K562 (cell line): ENCODE results near the gene TPPP. TPM values are rescaled to one million over a fixed set of nuclear protein-coding genes. Genes with fewer than 3 reads are reported as not detected.

Experiments used
- ATAC-seq: fragments of 200-7000 bp; cut with Tn5 transposase; 3 replicates; pipeline ENCODE4 v1.9.1; 2020; ENCODE audit warnings: moderate library complexity
- BruUV-seq: library from RNA; stranded (reverse); fragments of 400-500 nt; replicated peaks from 2 replicates; lab custom pipeline; 2021; lab: Mats Ljungman, UMichigan
- CTCF ChIA-PET: fragments of 300-600 bp; formaldehyde crosslinking; extraction: SDS; loops from one replicate; lab custom pipeline; 2021; ENCODE audit warnings: low intra/inter-chr PET ratio; lab: Yijun Ruan, JAX
- POLR2A ChIA-PET: fragments of 300-600, 350-650 bp; sonication (Branson Sonifier 250); formaldehyde crosslinking; extraction: SDS; loops from one replicate; lab custom pipeline; 2021; ENCODE audit warnings: antibody characterized with exemption, inconsistent platforms; lab: Yijun Ruan, JAX
- DNase-seq, 4 experiments: peaks; one replicate each; pipeline versions ENCODE4 v3.0.0 to v3.0.0-alpha.2; 2011 to 2018; ENCODE audit warnings: low spot score in 3 of 4, mixed read lengths in 3 of 4; ENCODE audit errors: extremely low read depth in 1 of 4
- FAIRE-seq: peaks from 2 replicates; lab custom pipeline; 2011; peaks lifted over from hg19 to GRCh38; lab: Jason Lieb, UNC
- H2AFZ ChIP-seq: 2 replicates; pipeline ENCODE4 v1.6.0; 2011; ENCODE audit warnings: low read depth, low read length, control low read depth, inconsistent platforms
- H3K27ac ChIP-seq: fragments of 200-600 bp; 3 replicates; pipeline ENCODE4 v1.8.0; 2011; ENCODE audit warnings: low read depth, mild to moderate bottlenecking, control low read depth, inconsistent platforms, low read length, moderate library complexity, mixed read lengths; ENCODE audit errors: extremely low read depth
- H3K27me3 ChIP-seq, 2 experiments: fragments of 300-600 bp in 1 of 2; 2 replicates in 1 of 2; 3 replicates in 1 of 2; pipeline versions ENCODE4 v1.6.0 to v1.8.0; 2011; ENCODE audit warnings: inconsistent platforms in 2 of 2, low read length in 2 of 2, mild to moderate bottlenecking in 1 of 2, mixed read lengths in 1 of 2, moderate library complexity in 1 of 2; ENCODE audit not compliant: control insufficient read depth in 2 of 2, insufficient read depth in 2 of 2
- H3K36me3 ChIP-seq: fragments of 300-600 bp; 3 replicates; pipeline ENCODE4 v1.8.0; 2011; ENCODE audit warnings: mild to moderate bottlenecking, low read length, inconsistent platforms; ENCODE audit not compliant: control insufficient read depth, insufficient read depth
- H3K4me1 ChIP-seq, 2 experiments: fragments of 200-600 bp in 1 of 2; replicated peaks in 1 of 2; 2 replicates in 1 of 2; 3 replicates in 1 of 2; pipeline versions ENCODE4 v1.5.1 to v1.8.0; 2011; ENCODE audit warnings: inconsistent platforms in 2 of 2, low read length in 2 of 2, mild to moderate bottlenecking in 1 of 2, mixed read lengths in 1 of 2, moderate library complexity in 1 of 2; ENCODE audit not compliant: control insufficient read depth in 2 of 2, insufficient read depth in 2 of 2
- H3K4me2 ChIP-seq: 2 replicates; pipeline ENCODE4 v1.6.1; 2011; ENCODE audit warnings: low read length, control low read depth, inconsistent platforms, mixed read lengths; ENCODE audit not compliant: insufficient read depth
- H3K4me3 ChIP-seq: fragments of 200-600 bp; sonication (generic), shearing (Covaris generic); 2 replicates; pipeline ENCODE4 v1.5.1; 2016; ENCODE audit warnings: control low read depth, inconsistent platforms
- H3K79me2 ChIP-seq: fragments of 200-600 bp; 3 replicates; pipeline ENCODE4 v1.8.0; 2011; ENCODE audit warnings: low read length, inconsistent platforms; ENCODE audit not compliant: control insufficient read depth, insufficient read depth
- H3K9ac ChIP-seq, 2 experiments: 2 replicates each; pipeline versions ENCODE4 v1.6.0 to v1.6.1; 2011; ENCODE audit warnings: low read depth in 2 of 2, low read length in 2 of 2, control low read depth in 1 of 2, inconsistent platforms in 1 of 2, mild to moderate bottlenecking in 1 of 2, mixed read lengths in 1 of 2; ENCODE audit not compliant: insufficient read depth in 1 of 2
- H3K9me1 ChIP-seq: one replicate; pipeline ENCODE4 v1.6.0; 2011; ENCODE audit warnings: inconsistent platforms, mild to moderate bottlenecking, low read length, moderate library complexity; ENCODE audit not compliant: control insufficient read depth, insufficient read depth
- H3K9me3 ChIP-seq: replicated peaks from 2 replicates; pipeline ENCODE4 v1.5.1; 2011; ENCODE audit warnings: low read depth, low read length, inconsistent platforms; ENCODE audit not compliant: control insufficient read depth, insufficient read depth
- H4K20me1 ChIP-seq: replicated peaks from 2 replicates; pipeline ENCODE4 v1.6.1; 2011; ENCODE audit warnings: low read length, inconsistent platforms, mixed read lengths; ENCODE audit not compliant: control insufficient read depth, insufficient read depth
- FOSL1 ChIP-seq: fragments of 200-800 bp; sonication (Bioruptor generic); conservative IDR thresholded peaks from 2 replicates; pipeline ENCODE4 v1.6.1; 2016; ENCODE audit warnings: missing genetic modification characterization, missing compliant biosample characterization
- FOXA3 ChIP-seq, 2 experiments: fragments of 450-650 bp in 1 of 2; sonication (generic) in 1 of 2; formaldehyde crosslinking; IDR thresholded peaks in 1 of 2; conservative IDR thresholded peaks in 1 of 2; 2 replicates each; pipeline versions ENCODE4 v1.4.0 to v1.8.0; 2020 to 2022; ENCODE audit warnings: mild to moderate bottlenecking in 2 of 2, missing genetic modification reagents in 1 of 2
- KLF10 ChIP-seq: fragments of 250-450 bp; sonication (Bioruptor Pico); IDR thresholded peaks from 2 replicates; pipeline ENCODE4 v1.6.1; 2021; ENCODE audit warnings: matching md5 sums
- L3MBTL2 ChIP-seq: fragments of 450-650 bp; IDR thresholded peaks from 2 replicates; pipeline ENCODE4 v1.6.1; 2016; ENCODE audit warnings: mild to moderate bottlenecking, moderate library complexity
- STAT5A ChIP-seq: IDR thresholded peaks from 2 replicates; pipeline ENCODE4 v1.6.1; 2012; ENCODE audit warnings: low read length, inconsistent platforms, borderline replicate concordance
- U2AF2 ChIP-seq: fragments of 200-400 bp; formaldehyde crosslinking; optimal IDR thresholded peaks from 2 replicates; pipeline ENCODE3; 2017; ENCODE audit warnings: low read depth, mild to moderate bottlenecking, low read length
- ZNF347 ChIP-seq: fragments of 450-650 bp; formaldehyde crosslinking; IDR thresholded peaks from 2 replicates; pipeline ENCODE4 v1.4.0; 2020; ENCODE audit warnings: low read depth, mild to moderate bottlenecking, moderate library complexity
- ZNF707 ChIP-seq: fragments of 250-450 bp; sonication (Bioruptor Pico); conservative IDR thresholded peaks from 2 replicates; pipeline ENCODE4 v1.8.0; 2022; ENCODE audit warnings: inconsistent platforms, mild to moderate bottlenecking, moderate library complexity
- ZNF76 ChIP-seq: fragments of 250-450 bp; sonication (Bioruptor Pico); IDR thresholded peaks from 2 replicates; pipeline ENCODE4 v1.4.0; 2020; ENCODE audit warnings: mild to moderate bottlenecking, moderate library complexity, borderline replicate concordance
- WGBS: fragments of 100-300 bp; shearing (Covaris generic); methylation state at CpG from one replicate; pipeline ENCODE4 v1.1.6; 2016; ENCODE audit warnings: low coverage, mixed read lengths; ENCODE audit not compliant: insufficient coverage; ENCODE audit errors: missing lambda C conversion rate; 5-methylcytosine and 5-hydroxymethylcytosine counted together
- in situ Hi-C: fragments of 300-500 bp; cut with MboI; formaldehyde crosslinking; loops from 4 replicates; pipeline ENCODE4 v1.15.0; 2018; ENCODE audit warnings: inconsistent platforms, mixed read lengths
- intact Hi-C: fragments of 100-400 bp; cut with micrococcal nuclease; formaldehyde crosslinking; loops from 2 replicates; pipeline ENCODE4 v1.14.2; 2022
- polyA plus RNA-seq, 8 experiments: library from polyadenylated mRNA; depleted of rRNA in 4 of 8; stranded (reverse) in 5 of 8; unstranded in 3 of 8; fragments of >200 nt; fragmentation: Nextera tagmentation in 2 of 8; fragmentation: Illumina TruSeq in 1 of 8; extraction: Ambion mirVana in 2 of 8; extraction: Trizol in 1 of 8; gene quantifications; 2 replicates each; pipeline versions ENCODE4 v1.2.1 to v1.2.3, GENCODE V29; 2011 to 2014; ENCODE audit warnings: inconsistent platforms in 1 of 8, missing spikeins in 1 of 8
- total RNA-seq, 7 experiments: library from RNA; depleted of rRNA in 6 of 7; stranded (reverse); fragments of >200 nt in 6 of 7; fragmentation: Illumina TruSeq in 2 of 7; extraction: Trizol in 2 of 7; gene quantifications; 2 replicates each; pipeline versions ENCODE4 v1.2.1 to v1.2.3, GENCODE V29; 2011 to 2021; ENCODE audit warnings: low replicate concordance in 1 of 7
- TF ChIP-seq, protein P1 (sequence below): fragments of 250-450 bp; sonication (Bioruptor Pico); IDR thresholded peaks from 2 replicates; pipeline ENCODE4 v1.5.0; 2021

The TPPP gene
- total and polyA plus RNA-seq, 9 of the 15 experiments (the other 6 are each of a cell fraction or from before 2014, with no cell fraction given) = 0.01 to 0.07 (median 0.03) TPM; not detected in 6

DNA sequence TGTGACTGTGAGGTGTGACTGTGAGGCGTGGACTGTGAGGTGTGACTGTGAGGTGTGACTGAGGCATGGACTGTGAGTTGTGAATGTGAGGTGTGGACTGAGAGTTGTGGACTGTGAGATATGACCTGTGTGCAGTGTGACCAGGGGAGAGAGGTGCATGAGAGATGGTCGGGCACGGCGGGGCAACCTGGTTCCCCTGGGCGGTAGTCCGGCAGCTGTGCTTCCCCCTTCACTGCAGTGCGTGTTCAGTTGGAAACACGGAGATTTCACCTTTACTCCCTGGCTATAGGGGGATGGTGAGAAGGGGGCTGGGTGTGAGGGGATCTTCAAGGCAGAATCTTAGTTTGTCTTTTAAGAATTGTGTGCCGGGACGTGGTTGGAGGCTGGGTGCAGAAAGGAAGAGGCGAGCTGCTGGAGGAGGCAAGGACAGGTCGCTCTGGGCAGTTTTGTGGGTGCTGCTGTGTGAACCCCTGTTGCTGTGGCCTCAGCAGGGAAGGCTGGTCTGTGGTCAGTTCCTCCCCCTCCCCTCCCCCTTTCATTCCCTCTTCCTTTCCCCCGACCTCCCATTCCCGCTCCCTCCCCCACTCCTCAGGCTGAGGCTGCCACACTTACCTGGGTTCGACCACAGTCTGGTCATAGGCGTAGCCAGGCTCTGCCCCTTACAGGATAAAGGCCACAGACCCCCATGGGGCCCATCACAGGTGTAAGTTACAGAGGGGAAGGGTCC is 41.7 kb downstream of the TPPP start:
- Histone ChIP-seq H2AFZ (no peak overlapping the region), H3K9me3 (peaks cover 24% of the 10 kb centered on the region), H3K27me3 (no peaks in the 10 kb centered on the region), H3K4me3 (no peak overlapping the region), H3K27ac (no peak overlapping the region), H3K9me1 (no peaks in the 10 kb centered on the region), H3K9ac (no peak overlapping the region), H4K20me1 (no peaks in the 10 kb centered on the region), H3K79me2 (peaks cover 5% of the 10 kb centered on the region; the same call in 1 of the 3 replicates), H3K4me1 (peaks cover 0 to 4% of the 10 kb centered on the region in 2 experiments; a peak in 1 of 5 replicates), H3K36me3 (peaks cover 78% of the 10 kb centered on the region), H3K4me2 (no peak overlapping the region)
- intact Hi-C loops (no loop called here), in situ Hi-C loops (no loop called here)
- CTCF ChIA-PET = no interaction called here
- no TSS peak for BruUV-seq
- DNase-seq (no peak), FAIRE-seq (no peak), ATAC-seq (no peak)
- TF ChIP-seq STAT5A (peak; percentile 32; the same call in 1 of the 2 replicates), KLF10 (CRISPR knock-in tag) (no peak)
- POLR2A ChIA-PET = interaction anchor here (1.6 kb wide), 1 partner anchor 11 kb away, joined by 5 read pairs; no protein-coding TSS in a partner anchor
- 98% methylated on average over 13 of the region's 16 CpGs for WGBS

GRCh38 chr5:647727-648126 is 45.4 kb downstream of the TPPP start:
- H3K9ac ChIP-seq = no peak overlapping the region
- ATAC-seq = no peak
- intact Hi-C loops = no loop called here
- peaks cover 0 to 1% of the 10 kb centered on the region in 2 experiments; a peak in 1 of 5 replicates for H3K4me1 ChIP-seq
- no peak overlapping the region for H3K4me2 ChIP-seq
- no TSS peak for BruUV-seq
- in situ Hi-C loops = no loop called here
- no peaks in the 10 kb centered on the region for H4K20me1 ChIP-seq
- H3K36me3 ChIP-seq = peaks cover 80% of the 10 kb centered on the region
- H3K9me3 ChIP-seq = peaks cover 24% of the 10 kb centered on the region
- no peak for DNase-seq
- H3K27me3 ChIP-seq = no peaks in the 10 kb centered on the region
- CTCF ChIA-PET = no interaction called here
- no peak overlapping the region for H2AFZ ChIP-seq
- no peak for TF ChIP-seq ZNF707
- TF ChIP-seq FOXA3 (CRISPR knock-in tag; conservative IDR thresholded peaks at IDR 0.05 in 1 of 2, IDR thresholded peaks at IDR 0.05 in 1 of 2) = no peak
- no peak for TF ChIP-seq L3MBTL2
- TF ChIP-seq ZNF347 (CRISPR knock-in tag) = no peak
- no peak for TF ChIP-seq ZNF76 (CRISPR knock-in tag)
- TF ChIP-seq U2AF2 = no peak
- no peak for TF ChIP-seq FOSL1
- TF ChIP-seq, protein P1, sequence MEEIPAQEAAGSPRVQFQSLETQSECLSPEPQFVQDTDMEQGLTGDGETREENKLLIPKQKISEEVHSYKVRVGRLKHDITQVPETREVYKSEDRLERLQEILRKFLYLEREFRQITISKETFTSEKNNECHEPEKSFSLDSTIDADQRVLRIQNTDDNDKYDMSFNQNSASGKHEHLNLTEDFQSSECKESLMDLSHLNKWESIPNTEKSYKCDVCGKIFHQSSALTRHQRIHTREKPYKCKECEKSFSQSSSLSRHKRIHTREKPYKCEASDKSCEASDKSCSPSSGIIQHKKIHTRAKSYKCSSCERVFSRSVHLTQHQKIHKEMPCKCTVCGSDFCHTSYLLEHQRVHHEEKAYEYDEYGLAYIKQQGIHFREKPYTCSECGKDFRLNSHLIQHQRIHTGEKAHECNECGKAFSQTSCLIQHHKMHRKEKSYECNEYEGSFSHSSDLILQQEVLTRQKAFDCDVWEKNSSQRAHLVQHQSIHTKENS (CRISPR knock-in tag) = no peak
- H3K9me1 ChIP-seq = no peaks in the 10 kb centered on the region
- H3K4me3 ChIP-seq = no peak overlapping the region
- POLR2A ChIA-PET = no interaction called here
- H3K27ac ChIP-seq = no peak overlapping the region; the same call in 2 of the 3 replicates
- WGBS = 93% methylated on average over 9 of the region's 9 CpGs
- FAIRE-seq = no peak
- peaks cover 6% of the 10 kb centered on the region; the same call in 1 of the 3 replicates for H3K79me2 ChIP-seq
